ENCODE results near the gene PHPT1.

The PHPT1 gene

GRCh38 chr9:136837146-136837855 is 11.9 kb upstream of the PHPT1 start:
- no peak for TF ChIP-seq CREB1 (IDR thresholded peaks at IDR 0.05; ENCODE audit: low read depth)
- no peak for TF ChIP-seq TEAD4 (IDR thresholded peaks at IDR 0.05)
- no peak for TF ChIP-seq TCF12 (IDR thresholded peaks at IDR 0.05; ENCODE audit: low read depth)
- TF ChIP-seq, protein P1, sequence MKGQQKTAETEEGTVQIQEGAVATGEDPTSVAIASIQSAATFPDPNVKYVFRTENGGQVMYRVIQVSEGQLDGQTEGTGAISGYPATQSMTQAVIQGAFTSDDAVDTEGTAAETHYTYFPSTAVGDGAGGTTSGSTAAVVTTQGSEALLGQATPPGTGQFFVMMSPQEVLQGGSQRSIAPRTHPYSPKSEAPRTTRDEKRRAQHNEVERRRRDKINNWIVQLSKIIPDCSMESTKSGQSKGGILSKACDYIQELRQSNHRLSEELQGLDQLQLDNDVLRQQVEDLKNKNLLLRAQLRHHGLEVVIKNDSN (IDR thresholded peaks at IDR 0.05): no peak
- TF ChIP-seq, protein P2, sequence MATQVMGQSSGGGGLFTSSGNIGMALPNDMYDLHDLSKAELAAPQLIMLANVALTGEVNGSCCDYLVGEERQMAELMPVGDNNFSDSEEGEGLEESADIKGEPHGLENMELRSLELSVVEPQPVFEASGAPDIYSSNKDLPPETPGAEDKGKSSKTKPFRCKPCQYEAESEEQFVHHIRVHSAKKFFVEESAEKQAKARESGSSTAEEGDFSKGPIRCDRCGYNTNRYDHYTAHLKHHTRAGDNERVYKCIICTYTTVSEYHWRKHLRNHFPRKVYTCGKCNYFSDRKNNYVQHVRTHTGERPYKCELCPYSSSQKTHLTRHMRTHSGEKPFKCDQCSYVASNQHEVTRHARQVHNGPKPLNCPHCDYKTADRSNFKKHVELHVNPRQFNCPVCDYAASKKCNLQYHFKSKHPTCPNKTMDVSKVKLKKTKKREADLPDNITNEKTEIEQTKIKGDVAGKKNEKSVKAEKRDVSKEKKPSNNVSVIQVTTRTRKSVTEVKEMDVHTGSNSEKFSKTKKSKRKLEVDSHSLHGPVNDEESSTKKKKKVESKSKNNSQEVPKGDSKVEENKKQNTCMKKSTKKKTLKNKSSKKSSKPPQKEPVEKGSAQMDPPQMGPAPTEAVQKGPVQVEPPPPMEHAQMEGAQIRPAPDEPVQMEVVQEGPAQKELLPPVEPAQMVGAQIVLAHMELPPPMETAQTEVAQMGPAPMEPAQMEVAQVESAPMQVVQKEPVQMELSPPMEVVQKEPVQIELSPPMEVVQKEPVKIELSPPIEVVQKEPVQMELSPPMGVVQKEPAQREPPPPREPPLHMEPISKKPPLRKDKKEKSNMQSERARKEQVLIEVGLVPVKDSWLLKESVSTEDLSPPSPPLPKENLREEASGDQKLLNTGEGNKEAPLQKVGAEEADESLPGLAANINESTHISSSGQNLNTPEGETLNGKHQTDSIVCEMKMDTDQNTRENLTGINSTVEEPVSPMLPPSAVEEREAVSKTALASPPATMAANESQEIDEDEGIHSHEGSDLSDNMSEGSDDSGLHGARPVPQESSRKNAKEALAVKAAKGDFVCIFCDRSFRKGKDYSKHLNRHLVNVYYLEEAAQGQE (IDR thresholded peaks at IDR 0.05; ENCODE audit: low read depth): no peak
- TF ChIP-seq FOXM1 (IDR thresholded peaks at IDR 0.05; ENCODE audit: borderline replicate concordance, low read depth): no peak
- TF ChIP-seq YY1 (IDR thresholded peaks at IDR 0.05; ENCODE audit: low read depth): no peak
- TF ChIP-seq TAF1 (IDR thresholded peaks at IDR 0.05; ENCODE audit: low read depth): no peak
- TF ChIP-seq RAD21 (IDR thresholded peaks at IDR 0.05; ENCODE audit: low read depth): no peak
- TF ChIP-seq, protein P3, sequence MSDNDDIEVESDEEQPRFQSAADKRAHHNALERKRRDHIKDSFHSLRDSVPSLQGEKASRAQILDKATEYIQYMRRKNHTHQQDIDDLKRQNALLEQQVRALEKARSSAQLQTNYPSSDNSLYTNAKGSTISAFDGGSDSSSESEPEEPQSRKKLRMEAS (IDR thresholded peaks at IDR 0.05): no peak
- TF ChIP-seq ZBTB7A (IDR thresholded peaks at IDR 0.05; ENCODE audit: low read depth): no peak
- no peak for TF ChIP-seq CEBPB (IDR thresholded peaks at IDR 0.05)
- TF ChIP-seq NFIC (IDR thresholded peaks at IDR 0.05): no peak

DNA sequence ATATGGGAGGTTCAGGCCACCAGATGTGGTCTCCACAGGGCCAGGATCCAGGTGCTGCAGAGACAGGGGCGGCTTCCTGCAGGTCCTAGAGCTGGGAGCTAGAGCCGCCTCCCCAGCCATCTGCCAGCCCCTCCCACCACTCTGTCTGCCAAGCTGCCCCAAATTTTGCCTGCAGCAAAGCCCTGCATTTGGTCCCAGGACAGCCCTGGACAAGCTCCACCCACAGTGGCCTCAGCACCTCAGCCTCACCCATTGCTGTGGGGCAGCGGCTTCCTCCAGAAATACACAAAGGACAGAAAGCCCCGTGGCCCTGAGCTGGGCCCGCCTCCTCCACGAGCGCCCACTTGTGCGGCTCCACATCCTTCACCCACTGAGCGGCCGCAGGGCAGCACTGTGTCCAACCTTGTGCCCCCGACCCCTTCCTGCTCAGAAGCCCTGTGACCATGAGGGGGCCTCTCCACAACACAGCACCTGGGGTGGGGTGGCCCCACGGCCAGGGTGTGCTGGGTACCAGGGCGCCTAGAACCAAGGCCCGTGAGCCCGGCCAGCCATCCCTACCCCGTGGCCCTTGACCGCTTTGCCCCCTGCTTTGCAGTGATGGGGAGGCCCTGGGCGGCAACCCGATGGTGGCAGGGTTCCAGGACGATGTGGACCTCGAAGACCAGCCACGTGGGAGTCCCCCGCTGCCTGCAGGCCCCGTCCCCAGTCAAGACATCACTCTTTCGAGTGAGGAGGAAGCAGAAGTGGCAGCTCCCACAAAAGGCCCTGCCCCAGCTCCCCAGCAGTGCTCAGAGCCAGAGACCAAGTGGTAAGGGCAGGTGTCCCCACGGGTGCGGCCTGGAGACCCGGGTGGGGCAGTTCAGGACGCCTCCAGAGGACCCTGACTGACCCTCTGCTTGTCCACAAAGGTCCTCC is 10.6 kb upstream of the PHPT1 start:
- TF ChIP-seq TCF12 (IDR thresholded peaks at IDR 0.05; ENCODE audit: low read depth) (no peak), TEAD4 (IDR thresholded peaks at IDR 0.05) (no peak), CREB1 (IDR thresholded peaks at IDR 0.05; ENCODE audit: low read depth) (no peak), NFIC (IDR thresholded peaks at IDR 0.05) (no peak), YY1 (IDR thresholded peaks at IDR 0.05; ENCODE audit: low read depth) (no peak), EGR1 (IDR thresholded peaks at IDR 0.05) (no peak), CEBPB (IDR thresholded peaks at IDR 0.05) (no peak)
- TF ChIP-seq, protein P3 (IDR thresholded peaks at IDR 0.05): no peak
- TF ChIP-seq, protein P2 (IDR thresholded peaks at IDR 0.05; ENCODE audit: low read depth): no peak

- TF ChIP-seq EP300 (IDR thresholded peaks at IDR 0.05; ENCODE audit: borderline replicate concordance) (no peak), FOXM1 (IDR thresholded peaks at IDR 0.05; ENCODE audit: borderline replicate concordance, low read depth) (no peak), TEAD4 (IDR thresholded peaks at IDR 0.05) (no peak), TCF12 (IDR thresholded peaks at IDR 0.05; ENCODE audit: low read depth) (no peak), RAD21 (IDR thresholded peaks at IDR 0.05; ENCODE audit: low read depth) (no peak), NFIC (IDR thresholded peaks at IDR 0.05) (no peak), CREB1 (IDR thresholded peaks at IDR 0.05; ENCODE audit: low read depth) (no peak), YY1 (IDR thresholded peaks at IDR 0.05; ENCODE audit: low read depth) (no peak), TAF1 (IDR thresholded peaks at IDR 0.05; ENCODE audit: low read depth) (no peak), CEBPB (IDR thresholded peaks at IDR 0.05) (no peak), ZBTB7A (IDR thresholded peaks at IDR 0.05; ENCODE audit: low read depth) (no peak), EGR1 (IDR thresholded peaks at IDR 0.05) (no peak)
- TF ChIP-seq, protein P1 (IDR thresholded peaks at IDR 0.05): no peak
- TF ChIP-seq, protein P2 (IDR thresholded peaks at IDR 0.05; ENCODE audit: low read depth): no peak
- TF ChIP-seq, protein P3 (IDR thresholded peaks at IDR 0.05): no peak
These were observed 9.7 kb upstream of the PHPT1 start for GRCh38 chr9:136839229-136840139.

Data from Ishikawa (cell line).